NT2/D1 (cell line): ENCODE measurements around the gene DCDC2.

Experiments used
- DNase-seq: peaks from one replicate; pipeline ENCODE4 v3.0.0-alpha.2; 2011; ENCODE audit warnings: low read depth, low spot score
- H3K27me3 ChIP-seq: 2 replicates; pipeline ENCODE4 v1.6.0; 2011; ENCODE audit warnings: mild to moderate bottlenecking; ENCODE audit not compliant: insufficient read length, insufficient read depth
- H3K36me3 ChIP-seq: 2 replicates; pipeline ENCODE4 v1.6.1; 2011; ENCODE audit warnings: mild to moderate bottlenecking, low read length, mixed read lengths; ENCODE audit not compliant: insufficient read depth, insufficient read length
- H3K4me1 ChIP-seq: 2 replicates; pipeline ENCODE4 v1.5.1; 2011; ENCODE audit not compliant: insufficient read depth, insufficient read length
- H3K4me3 ChIP-seq: 2 replicates; pipeline ENCODE4 v1.5.1; 2011; ENCODE audit warnings: low read depth; ENCODE audit not compliant: insufficient read length
- H3K9ac ChIP-seq: 2 replicates; pipeline ENCODE4 v1.6.0; 2011; ENCODE audit warnings: low read depth; ENCODE audit not compliant: insufficient read length
- H3K9me3 ChIP-seq: 2 replicates; pipeline ENCODE4 v1.5.1; 2011; ENCODE audit warnings: mild to moderate bottlenecking, low read length; ENCODE audit not compliant: insufficient read depth
- SUZ12 ChIP-seq: IDR thresholded peaks from 2 replicates; pipeline ENCODE4 v1.6.1; 2011; ENCODE audit not compliant: insufficient read length, insufficient read depth; ENCODE audit errors: extremely low read depth
- YY1 ChIP-seq: IDR thresholded peaks from 2 replicates; pipeline ENCODE4 v1.6.1; 2011; ENCODE audit not compliant: insufficient read length, insufficient read depth
- ZNF274 ChIP-seq: IDR thresholded peaks from 2 replicates; pipeline ENCODE4 v1.6.1; 2011; ENCODE audit warnings: mild to moderate bottlenecking, low read depth, low read length

Gene DCDC2

GRCh38 chr6:24140591-24140990 lies 217.3 kb downstream of the DCDC2 start:
- Histone ChIP-seq H3K9ac (no peak overlapping the region), H3K36me3 (no peaks in the 10 kb centered on the region), H3K4me3 (no peak overlapping the region), H3K4me1 (no peaks in the 10 kb centered on the region), H3K27me3 (no peaks in the 10 kb centered on the region), H3K9me3 (no peaks in the 10 kb centered on the region; the same call in 1 of the 2 replicates)
- TF ChIP-seq SUZ12 (no peak), ZNF274 (no peak), YY1 (no peak)
- DNase-seq = no peak

DNA sequence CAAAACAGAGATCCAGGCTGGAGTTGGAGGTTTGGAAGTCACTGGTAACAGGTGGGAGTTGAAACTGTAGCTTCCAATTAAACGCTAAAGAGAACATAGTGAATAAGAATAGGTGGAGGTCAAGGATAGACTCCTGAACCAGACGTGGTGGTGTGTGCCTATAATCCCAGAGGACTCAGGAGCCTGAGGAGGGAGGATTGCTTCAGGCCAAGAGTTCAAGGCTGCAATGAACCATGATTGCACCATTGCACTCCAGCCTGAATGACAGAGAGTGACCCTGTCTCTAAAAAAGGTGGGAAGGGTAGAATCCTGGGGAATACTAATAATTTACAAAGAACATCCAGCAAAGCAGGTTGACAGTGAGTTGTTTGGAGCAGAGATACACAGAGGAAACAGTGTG lies 218.2 kb downstream of the DCDC2 start:
- Histone ChIP-seq H3K9me3 (no peaks in the 10 kb centered on the region; the same call in 1 of the 2 replicates), H3K9ac (no peak overlapping the region), H3K27me3 (no peaks in the 10 kb centered on the region), H3K4me1 (no peaks in the 10 kb centered on the region), H3K36me3 (no peaks in the 10 kb centered on the region), H3K4me3 (no peak overlapping the region)
- TF ChIP-seq ZNF274 (no peak), SUZ12 (no peak), YY1 (no peak)
- DNase-seq = no peak

- Histone ChIP-seq H3K9ac (no peak overlapping the region), H3K9me3 (no peaks in the 10 kb centered on the region; the same call in 1 of the 2 replicates), H3K4me3 (no peak overlapping the region), H3K27me3 (no peaks in the 10 kb centered on the region), H3K36me3 (no peaks in the 10 kb centered on the region), H3K4me1 (no peaks in the 10 kb centered on the region)
- no peak for TF ChIP-seq YY1
- TF ChIP-seq ZNF274 = no peak
- TF ChIP-seq SUZ12 = no peak
- DNase-seq = no peak
These were observed 218.8 kb downstream of the DCDC2 start for GRCh38 chr6:24139080-24139479.

DNA sequence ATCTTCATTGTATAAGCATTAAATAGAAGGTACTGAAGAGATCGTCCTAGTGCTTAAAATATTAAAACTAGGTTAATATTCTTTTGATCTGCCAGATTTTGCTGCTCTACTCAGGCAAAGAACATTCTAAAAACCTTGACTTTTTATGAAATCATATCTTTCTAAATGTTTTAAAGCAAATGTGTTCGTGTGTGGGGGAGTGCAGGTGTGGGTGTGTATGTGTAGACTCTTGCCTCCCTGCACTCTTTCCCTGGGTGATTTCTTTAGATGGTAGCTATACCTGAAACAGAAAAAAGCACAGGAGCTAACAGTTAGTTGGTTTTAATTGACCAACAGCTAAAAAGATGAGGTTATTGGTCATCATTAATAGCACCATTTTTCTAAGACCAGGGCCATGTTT lies 226.1 kb downstream of the DCDC2 start:
- H3K9me3 ChIP-seq = no peaks in the 10 kb centered on the region
- H3K9ac ChIP-seq = no peak overlapping the region
- TF ChIP-seq ZNF274 = no peak
- TF ChIP-seq SUZ12 = no peak
- no peak for TF ChIP-seq YY1
- DNase-seq = no peak
- no peaks in the 10 kb centered on the region for H3K4me1 ChIP-seq
- H3K27me3 ChIP-seq = no peaks in the 10 kb centered on the region
- H3K4me3 ChIP-seq = no peak overlapping the region
- no peaks in the 10 kb centered on the region for H3K36me3 ChIP-seq

DNA sequence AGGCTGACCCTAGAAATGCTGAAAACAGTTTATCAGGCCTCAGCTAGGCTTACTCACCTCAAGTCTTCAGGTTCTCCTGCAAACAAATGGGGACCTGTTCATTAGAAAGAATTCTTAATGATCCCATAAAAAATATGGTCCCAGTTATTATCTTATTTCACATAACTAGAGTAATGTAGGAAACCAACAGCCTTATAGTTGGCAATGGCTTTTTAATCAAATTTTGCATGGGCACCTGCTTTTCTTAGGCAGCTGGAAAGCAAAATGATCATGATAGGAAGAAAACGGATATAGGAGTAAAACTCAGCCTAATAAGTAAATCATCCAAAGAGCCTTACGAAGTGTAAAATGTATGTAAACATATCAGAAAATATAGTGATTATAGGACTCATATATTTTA lies 230.5 kb downstream of the DCDC2 start:
- Histone ChIP-seq H3K27me3 (peaks cover 4% of the 10 kb centered on the region), H3K36me3 (no peaks in the 10 kb centered on the region), H3K4me1 (no peaks in the 10 kb centered on the region), H3K9ac (no peak overlapping the region), H3K9me3 (no peaks in the 10 kb centered on the region), H3K4me3 (no peak overlapping the region)
- TF ChIP-seq YY1 (no peak), ZNF274 (no peak), SUZ12 (no peak)
- no peak for DNase-seq

DNA sequence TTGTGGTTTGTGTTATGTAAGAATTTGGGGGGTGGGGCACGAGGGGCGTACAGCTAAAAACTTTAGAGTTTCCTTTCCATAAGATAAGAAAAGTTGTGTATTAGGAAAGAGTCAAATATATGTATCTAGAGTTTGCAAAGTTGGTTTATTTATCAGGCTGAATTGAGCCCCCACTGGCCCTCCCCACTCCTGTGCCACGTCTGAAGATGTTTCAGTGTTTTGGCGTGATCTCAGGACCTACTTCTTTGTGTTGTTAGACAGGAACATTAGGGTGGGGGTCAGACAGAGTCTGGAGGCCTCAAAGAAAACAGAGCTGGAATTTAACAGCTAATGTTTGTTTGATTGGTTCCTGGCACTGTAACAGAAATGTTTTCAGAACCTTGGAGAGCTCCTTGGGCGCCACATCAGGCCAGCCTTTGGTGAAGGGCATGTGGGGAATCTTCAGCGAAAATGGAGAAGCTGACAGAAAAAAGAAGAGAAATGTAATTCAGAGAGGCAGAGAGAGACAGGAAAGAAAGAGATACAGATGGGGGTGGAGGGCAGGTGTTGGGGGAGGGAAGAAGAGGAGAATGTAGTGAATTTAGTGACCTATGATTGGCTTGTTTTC lies 231.2 kb downstream of the DCDC2 start:
- peak overlapping the region; percentile 38 for H3K4me3 ChIP-seq
- H3K27me3 ChIP-seq = peaks cover 4% of the 10 kb centered on the region
- no peak overlapping the region for H3K9ac ChIP-seq
- TF ChIP-seq ZNF274 = no peak
- no peak for TF ChIP-seq YY1
- no peak for TF ChIP-seq SUZ12
- H3K36me3 ChIP-seq = no peaks in the 10 kb centered on the region
- H3K4me1 ChIP-seq = no peaks in the 10 kb centered on the region
- no peaks in the 10 kb centered on the region for H3K9me3 ChIP-seq
- peak; percentile 55 for DNase-seq

DNA sequence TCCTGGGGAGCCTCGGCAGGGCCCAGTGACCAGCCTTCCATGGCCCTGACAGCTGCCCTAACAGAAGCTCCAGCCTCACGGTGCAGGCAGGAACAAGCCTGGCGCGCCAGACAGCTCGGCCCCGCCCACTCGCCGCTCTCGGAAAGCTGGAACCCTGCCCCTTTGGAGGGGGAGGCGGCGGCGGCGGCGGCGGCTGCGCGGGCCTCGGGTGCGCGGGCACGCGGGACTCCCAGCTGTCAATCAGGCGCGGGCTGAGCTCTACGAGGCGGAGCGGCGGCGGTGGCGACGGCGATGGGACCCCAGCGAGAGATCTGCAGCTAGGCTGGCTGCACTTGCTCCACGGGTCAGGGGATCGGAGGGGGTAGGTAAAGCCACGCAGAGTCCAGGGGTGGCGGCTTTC lies 231.9 kb downstream of the DCDC2 start, which contains the start of gene NRSN1:
Gene NRSN1 (plus strand): TSS at position 236 of the 400 bp plus-strand sequence. CDS start 8,113 bp downstream, outside the sequence.
- Histone ChIP-seq H3K9me3 (no peaks in the 10 kb centered on the region), H3K36me3 (no peaks in the 10 kb centered on the region), H3K9ac (no peak within 1 kb of the TSS), H3K4me1 (no peaks in the 10 kb centered on the region), H3K4me3 (peak within 1 kb of the TSS; percentile 38), H3K27me3 (peaks cover 4% of the 10 kb centered on the region)
- no peak for TF ChIP-seq ZNF274
- no peak for TF ChIP-seq SUZ12
- no peak for TF ChIP-seq YY1
- DNase-seq = peak; percentile 32

- H3K4me3 ChIP-seq = no peak overlapping the region
- no peaks in the 10 kb centered on the region for H3K9me3 ChIP-seq
- H3K27me3 ChIP-seq = peaks cover 4% of the 10 kb centered on the region
- TF ChIP-seq YY1 (no peak), SUZ12 (no peak), ZNF274 (no peak)
- no peaks in the 10 kb centered on the region for H3K4me1 ChIP-seq
- DNase-seq = no peak
- no peaks in the 10 kb centered on the region for H3K36me3 ChIP-seq
- no peak overlapping the region for H3K9ac ChIP-seq
These were observed 235.7 kb downstream of the DCDC2 start for GRCh38 chr6:24122139-24122538.
